ENCODE data around the gene PAX4.

DNA sequence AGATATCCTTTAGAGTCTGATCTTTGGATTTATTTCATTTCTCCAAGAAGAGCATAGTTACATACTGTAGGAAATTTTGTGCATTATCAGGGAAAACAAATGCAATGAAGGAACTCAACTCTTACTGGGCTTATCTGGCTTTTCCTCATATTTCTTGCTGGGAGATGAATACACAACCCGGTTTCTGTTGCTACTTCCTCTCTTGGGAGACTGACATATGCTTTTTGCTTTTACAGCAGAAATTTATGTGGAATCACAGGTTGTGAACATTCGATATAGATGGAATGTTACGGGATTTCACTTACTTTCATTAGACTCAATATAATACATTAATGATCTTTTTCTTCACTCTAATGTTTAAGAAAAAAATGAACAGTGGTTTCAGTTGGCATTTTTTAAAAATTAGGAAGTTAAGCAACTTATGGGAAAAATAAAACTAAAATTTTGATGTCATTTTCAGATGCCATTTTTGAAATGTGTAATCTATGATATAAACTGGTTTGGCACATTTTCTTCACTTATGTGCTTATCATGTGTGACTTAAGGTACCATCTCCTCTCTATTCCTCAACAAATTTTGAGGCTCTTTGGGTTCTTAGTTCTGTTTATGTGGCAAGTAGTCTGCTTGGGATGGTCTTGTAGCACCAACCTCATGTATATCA is 41.2 kb upstream of the PAX4 start:
- TF ChIP-seq, protein P1, sequence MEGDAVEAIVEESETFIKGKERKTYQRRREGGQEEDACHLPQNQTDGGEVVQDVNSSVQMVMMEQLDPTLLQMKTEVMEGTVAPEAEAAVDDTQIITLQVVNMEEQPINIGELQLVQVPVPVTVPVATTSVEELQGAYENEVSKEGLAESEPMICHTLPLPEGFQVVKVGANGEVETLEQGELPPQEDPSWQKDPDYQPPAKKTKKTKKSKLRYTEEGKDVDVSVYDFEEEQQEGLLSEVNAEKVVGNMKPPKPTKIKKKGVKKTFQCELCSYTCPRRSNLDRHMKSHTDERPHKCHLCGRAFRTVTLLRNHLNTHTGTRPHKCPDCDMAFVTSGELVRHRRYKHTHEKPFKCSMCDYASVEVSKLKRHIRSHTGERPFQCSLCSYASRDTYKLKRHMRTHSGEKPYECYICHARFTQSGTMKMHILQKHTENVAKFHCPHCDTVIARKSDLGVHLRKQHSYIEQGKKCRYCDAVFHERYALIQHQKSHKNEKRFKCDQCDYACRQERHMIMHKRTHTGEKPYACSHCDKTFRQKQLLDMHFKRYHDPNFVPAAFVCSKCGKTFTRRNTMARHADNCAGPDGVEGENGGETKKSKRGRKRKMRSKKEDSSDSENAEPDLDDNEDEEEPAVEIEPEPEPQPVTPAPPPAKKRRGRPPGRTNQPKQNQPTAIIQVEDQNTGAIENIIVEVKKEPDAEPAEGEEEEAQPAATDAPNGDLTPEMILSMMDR (conservative IDR thresholded peaks at IDR 0.05; ENCODE audit: low read length): no peak
- TF ChIP-seq EZH2phosphoT487 (IDR thresholded peaks at IDR 0.05; ENCODE audit: borderline replicate concordance): no peak
